A375 (cell line): ENCODE results near the gene ACTBL2. TPM values are rescaled to one million over a fixed set of nuclear protein-coding genes. Genes with fewer than 3 reads are reported as not detected.

Experiments used
- total RNA-seq: library from RNA; depleted of rRNA; stranded (reverse); fragments of >200 nt; shearing (Covaris generic); gene quantifications from 2 replicates; pipeline ENCODE4 v1.2.3, GENCODE V29; 2014; rRNA removed

The ACTBL2 gene
- 0.26 and 0.56 TPM in 2 replicates for total RNA-seq

GRCh38 chr5:57482671-57483106 lies at the start of gene ACTBL2:
Gene ACTBL2 (minus strand): TSS chr5:57482811. CDS start chr5:57482707, 104 bp downstream.

